Measurements from ENCODE around the gene ZFTA.

Gene ZFTA

GRCh38 chr11:63745304-63746170, 23.0 kb downstream of the ZFTA start:
- no peak for DNase-seq

GRCh38 chr11:63738720-63739360, 29.7 kb downstream of the ZFTA start:
- peak; percentile 40 for DNase-seq

GRCh38 chr11:63737718-63738117, 30.9 kb downstream of the ZFTA start:
- no peak for DNase-seq

DNA sequence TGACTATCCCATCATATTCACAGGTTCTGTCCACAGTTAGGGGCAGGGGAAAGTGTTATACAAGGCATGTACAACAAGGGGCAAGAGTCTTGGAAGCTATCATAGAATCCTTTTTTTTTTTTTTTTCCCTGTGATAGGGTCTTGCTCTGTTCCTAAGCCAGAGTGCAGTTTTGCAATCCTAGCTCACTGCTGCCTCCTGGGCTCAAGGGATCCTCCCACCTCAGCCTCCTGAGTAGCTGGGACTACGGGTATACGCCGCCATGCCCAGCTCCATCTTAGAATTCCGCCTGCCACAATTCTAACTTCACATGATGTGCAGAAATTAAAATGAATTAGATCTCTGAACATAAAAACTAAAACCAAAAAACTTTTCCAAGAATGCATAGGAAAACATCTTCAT, 31.7 kb downstream of the ZFTA start:
- no peak for DNase-seq

- DNase-seq: no peak
Measured at GRCh38 chr11:63729326-63729725, 39.2 kb downstream of the ZFTA start.

DNA sequence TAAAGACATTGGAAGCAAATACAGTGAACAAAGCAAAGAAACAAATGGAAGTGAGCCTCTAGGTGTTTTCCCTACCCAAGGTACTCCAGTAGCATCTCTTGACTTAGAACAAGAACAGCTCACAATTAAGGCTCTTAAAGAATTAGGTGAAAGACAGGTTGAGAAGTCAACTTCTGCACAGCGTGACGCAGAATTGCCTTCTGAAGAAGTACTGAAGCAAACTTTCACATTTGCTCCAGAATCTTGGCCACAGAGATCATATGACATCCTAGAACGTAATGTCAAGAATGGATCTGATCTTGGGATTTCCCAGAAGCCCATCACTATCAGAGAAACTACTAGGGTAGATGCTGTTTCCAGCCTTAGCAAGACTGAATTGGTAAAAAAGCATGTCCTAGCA, 48.0 kb downstream of the ZFTA start:
- DNase-seq: no peak

DNA sequence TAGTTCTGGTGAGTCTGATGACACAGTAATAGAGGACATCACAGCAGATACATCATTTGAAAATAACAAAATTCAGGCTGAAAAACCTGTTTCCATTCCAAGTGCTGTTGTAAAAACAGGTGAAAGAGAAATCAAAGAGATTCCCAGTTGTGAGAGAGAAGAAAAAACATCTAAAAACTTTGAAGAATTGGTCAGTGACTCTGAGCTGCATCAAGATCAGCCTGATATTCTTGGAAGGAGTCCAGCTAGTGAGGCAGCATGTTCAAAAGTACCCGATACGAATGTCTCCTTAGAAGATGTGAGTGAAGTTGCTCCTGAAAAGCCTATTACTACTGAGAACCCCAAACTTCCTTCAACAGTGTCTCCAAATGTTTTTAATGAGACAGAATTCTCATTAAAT, 48.6 kb downstream of the ZFTA start:
- no peak for DNase-seq

GRCh38 chr11:63719001-63719400, 49.6 kb downstream of the ZFTA start:
- no peak for DNase-seq

Data from DMS 273 treated with DMSO at 0.1 percent for 48 hours (cell line).